Smooth muscle cell (in vitro differentiated cells): ENCODE data around the gene ITGA5. TPM values are rescaled to one million over a fixed set of nuclear protein-coding genes. Genes with fewer than 3 reads are reported as not detected.

Source experiments
- DNase-seq: peaks from one replicate; lab custom pipeline; 2025; ENCODE audit not compliant: unreplicated experiment; lab: John Stamatoyannopoulos, UW
- H2AFZ ChIP-seq: fragments of 200-600 bp; sonication (generic); 2 replicates; pipeline ENCODE4 v1.6.0; 2016; ENCODE audit warnings: antibody characterized with exemption, low read depth, mild to moderate bottlenecking
- H3F3A ChIP-seq: fragments of 200-600 bp; sonication (generic); 2 replicates; pipeline ENCODE4 v1.6.0; 2017; ENCODE audit warnings: antibody characterized with exemption, low read depth
- H3K27ac ChIP-seq: fragments of 200-600 bp; sonication (generic); 2 replicates; pipeline ENCODE4 v1.5.1; 2016; ENCODE audit warnings: low read depth, mild to moderate bottlenecking
- H3K27me3 ChIP-seq: fragments of 200-600 bp; sonication (generic); 2 replicates; pipeline ENCODE4 v1.6.1; 2016; ENCODE audit warnings: low read depth, mild to moderate bottlenecking
- H3K36me3 ChIP-seq: fragments of 200-600 bp; sonication (generic); 2 replicates; pipeline ENCODE4 v1.5.1; 2016; ENCODE audit warnings: low read depth
- H3K4me1 ChIP-seq: fragments of 200-600 bp; sonication (generic); 2 replicates; pipeline ENCODE4 v1.5.1; 2016; ENCODE audit warnings: low read depth
- H3K4me2 ChIP-seq: fragments of 200-600 bp; sonication (generic); 2 replicates; pipeline ENCODE4 v1.6.0; 2016; ENCODE audit warnings: mild to moderate bottlenecking
- H3K4me3 ChIP-seq: fragments of 200-600 bp; sonication (generic); 2 replicates; pipeline ENCODE4 v1.5.1; 2016; ENCODE audit warnings: mild to moderate bottlenecking
- H3K79me2 ChIP-seq: fragments of 200-600 bp; sonication (generic); 2 replicates; pipeline ENCODE4 v1.6.0; 2016; ENCODE audit warnings: low read depth, mild to moderate bottlenecking
- H3K9ac ChIP-seq: fragments of 200-600 bp; sonication (generic); 2 replicates; pipeline ENCODE4 v1.6.0; 2016; ENCODE audit warnings: low read depth
- H3K9me3 ChIP-seq: fragments of 200-600 bp; sonication (generic); replicated peaks from 2 replicates; pipeline ENCODE4 v1.5.1; 2016; ENCODE audit warnings: low read depth
- H4K20me1 ChIP-seq: fragments of 200-600 bp; sonication (generic); 2 replicates; pipeline ENCODE4 v1.6.0; 2016; ENCODE audit warnings: low read depth
- CTCF ChIP-seq: fragments of 200-600 bp; sonication (generic); IDR thresholded peaks from 2 replicates; pipeline ENCODE4 v1.5.1; 2017; ENCODE audit warnings: borderline replicate concordance, mild to moderate bottlenecking, antibody characterized with exemption; ENCODE audit not compliant: insufficient read depth, poor library complexity, severe bottlenecking
- WGBS: methylation state at CpG from one replicate; pipeline ENCODE4 v1.1.7; 2016; ENCODE audit warnings: low lambda C conversion rate; 5-methylcytosine and 5-hydroxymethylcytosine counted together
- polyA plus RNA-seq: library from polyadenylated mRNA; unstranded; fragments of >200 nt; fragmentation: Nextera tagmentation; extraction: Ambion mirVana; gene quantifications from 2 replicates; pipeline ENCODE4 v1.2.1, GENCODE V29; 2016
- total RNA-seq: library from RNA; depleted of rRNA; stranded (reverse); fragments of >200 nt; gene quantifications from 2 replicates; pipeline ENCODE4 v1.2.3, GENCODE V29; 2014

The ITGA5 gene
- total and polyA plus RNA-seq, 2 experiments from 2014 or later, result 163 to 192 TPM

- H2AFZ ChIP-seq, result no peak overlapping the region
- no peaks in the 10 kb centered on the region for H4K20me1 ChIP-seq
- H3K9ac ChIP-seq, result no peak overlapping the region
- peaks cover 14% of the 10 kb centered on the region for H3K4me1 ChIP-seq
- no peaks in the 10 kb centered on the region for H3K36me3 ChIP-seq
- TF ChIP-seq CTCF, result no peak
- H3K9me3 ChIP-seq, result no peaks in the 10 kb centered on the region
- no peak overlapping the region for H3K27ac ChIP-seq
- H3K4me2 ChIP-seq, result no peak overlapping the region
- 50% methylated on average over 4 of the region's 4 CpGs for WGBS
- H3F3A ChIP-seq, result peaks cover under 1% of the 10 kb centered on the region
- no peaks in the 10 kb centered on the region for H3K79me2 ChIP-seq
- no peak overlapping the region for H3K4me3 ChIP-seq
- H3K27me3 ChIP-seq, result no peaks in the 10 kb centered on the region
- no peak for DNase-seq
Observed at GRCh38 chr12:54427106-54427505, 8.0 kb upstream of the ITGA5 start.

- Histone ChIP-seq H3K4me2 (no peak overlapping the region), H3K36me3 (no peaks in the 10 kb centered on the region), H4K20me1 (no peaks in the 10 kb centered on the region), H3F3A (no peaks in the 10 kb centered on the region), H3K9ac (no peak overlapping the region), H3K9me3 (no peaks in the 10 kb centered on the region), H3K27me3 (no peaks in the 10 kb centered on the region), H3K4me1 (peaks cover 9% of the 10 kb centered on the region), H2AFZ (no peak overlapping the region), H3K27ac (no peak overlapping the region), H3K4me3 (no peak overlapping the region), H3K79me2 (no peaks in the 10 kb centered on the region)
- WGBS, result 82% methylated on average over 3 of the region's 3 CpGs
- no peak for TF ChIP-seq CTCF
- DNase-seq, result no peak
Observed at GRCh38 chr12:54426690-54427089, 7.6 kb upstream of the ITGA5 start.

GRCh38 chr12:54425702-54426101 lies 6.6 kb upstream of the ITGA5 start:
- peaks cover 11% of the 10 kb centered on the region for H3K4me1 ChIP-seq
- no peaks in the 10 kb centered on the region for H3K79me2 ChIP-seq

More at GRCh38 chr12:54425702-54426101, 6.6 kb upstream of the ITGA5 start:
- no peaks in the 10 kb centered on the region for H3F3A ChIP-seq
- no peak for TF ChIP-seq CTCF
- H3K4me2 ChIP-seq, result no peak overlapping the region
- no peak overlapping the region for H2AFZ ChIP-seq
- no peak for DNase-seq
- no peaks in the 10 kb centered on the region for H3K27me3 ChIP-seq
- H3K27ac ChIP-seq, result no peak overlapping the region
- H3K4me3 ChIP-seq, result no peak overlapping the region
- no peaks in the 10 kb centered on the region for H3K9me3 ChIP-seq
- H4K20me1 ChIP-seq, result no peaks in the 10 kb centered on the region
- no peak overlapping the region for H3K9ac ChIP-seq
- H3K36me3 ChIP-seq, result no peaks in the 10 kb centered on the region
- WGBS, result 32% methylated on average over 2 of the region's 2 CpGs
